ENCODE results near the gene TEPSIN.

TEPSIN gene

GRCh38 chr17:81197409-81197795, 41.5 kb downstream of the TEPSIN start:
- TF ChIP-seq POLR2AphosphoS5 (IDR thresholded peaks at IDR 0.05; ENCODE audit: low read depth) (no peak), CTCF (IDR thresholded peaks at IDR 0.05; ENCODE audit: insufficient read depth, low read length) (no peak), REST (IDR thresholded peaks at IDR 0.05; ENCODE audit: insufficient replicate concordance, low read depth) (no peak), SPI1 (IDR thresholded peaks at IDR 0.05; ENCODE audit: borderline replicate concordance, low read depth) (no peak), GABPA (IDR thresholded peaks at IDR 0.05; ENCODE audit: low read depth) (no peak)
- Histone ChIP-seq H3K27me3 (ENCODE audit: insufficient read depth, poor library complexity, severe bottlenecking) (no peaks in the 10 kb centered on the region), H3K27ac (replicated peaks) (no peak overlapping the region), H3K4me3 (replicated peaks; ENCODE audit: insufficient read depth, low read length) (no peak overlapping the region)
- no peak for DNase-seq (ENCODE audit: low read depth in 1 of 2, low spot score in 1 of 2)

- Histone ChIP-seq H3K4me3 (replicated peaks; ENCODE audit: insufficient read depth, low read length) (no peak overlapping the region), H3K27ac (replicated peaks) (no peak overlapping the region), H3K27me3 (ENCODE audit: insufficient read depth, poor library complexity, severe bottlenecking) (no peaks in the 10 kb centered on the region)
- no peak for TF ChIP-seq REST (IDR thresholded peaks at IDR 0.05; ENCODE audit: insufficient replicate concordance, low read depth)
- TF ChIP-seq SPI1 (IDR thresholded peaks at IDR 0.05; ENCODE audit: borderline replicate concordance, low read depth): no peak
- TF ChIP-seq POLR2AphosphoS5 (IDR thresholded peaks at IDR 0.05; ENCODE audit: low read depth): no peak
- no peak for TF ChIP-seq GABPA (IDR thresholded peaks at IDR 0.05; ENCODE audit: low read depth)
- TF ChIP-seq CTCF (IDR thresholded peaks at IDR 0.05; ENCODE audit: insufficient read depth, low read length): no peak
- DNase-seq (ENCODE audit: low read depth in 1 of 2, low spot score in 1 of 2): no peak
Observed at GRCh38 chr17:81196505-81197408, 42.1 kb downstream of the TEPSIN start.

- Histone ChIP-seq H3K4me3 (replicated peaks; ENCODE audit: insufficient read depth, low read length) (no peak overlapping the region), H3K27ac (replicated peaks) (no peak overlapping the region), H3K27me3 (ENCODE audit: insufficient read depth, poor library complexity, severe bottlenecking) (no peaks in the 10 kb centered on the region)
- TF ChIP-seq POLR2AphosphoS5 (IDR thresholded peaks at IDR 0.05; ENCODE audit: low read depth) (no peak), GABPA (IDR thresholded peaks at IDR 0.05; ENCODE audit: low read depth) (no peak), SPI1 (IDR thresholded peaks at IDR 0.05; ENCODE audit: borderline replicate concordance, low read depth) (no peak), REST (IDR thresholded peaks at IDR 0.05; ENCODE audit: insufficient replicate concordance, low read depth) (no peak), CTCF (IDR thresholded peaks at IDR 0.05; ENCODE audit: insufficient read depth, low read length) (no peak)
- DNase-seq (ENCODE audit: low read depth in 1 of 2, low spot score in 1 of 2): no peak
Observed at GRCh38 chr17:81195941-81196495, 42.8 kb downstream of the TEPSIN start.
